T-helper 1 cell treated with Interleukin-12 subunit alpha and Interleukin-12 subunit beta and Interleukin-4 antibody, amounts not matched to agents 30 ng/mL and 1 ng/mL, for 36 hours (primary cell): ENCODE data around the gene C5orf15. TPM values are rescaled to one million over a fixed set of nuclear protein-coding genes. Genes with fewer than 3 reads are reported as not detected.
"Not testable (repeated sequence)": the region's sequence is repeated elsewhere in the genome, so short reads cannot be mapped to it uniquely, and the experiment has no call there.

Experiments used
- intact Hi-C: fragments of 100-400 bp; cut with micrococcal nuclease; formaldehyde crosslinking; loops from one replicate; pipeline ENCODE4 v1.15.1; 2024
- total RNA-seq: library from RNA; stranded (reverse); gene quantifications from 2 replicates; pipeline ENCODE4 v1.2.3, GENCODE V29; 2022

C5orf15 gene
- total RNA-seq, 1 donor from 2014 or later = 31.7 TPM

- intact Hi-C loops = loop anchor here (2.0 kb wide), 1 partner anchor 14 kb away; no protein-coding TSS in a partner anchor
These were observed 26.5 kb upstream of the C5orf15 start for GRCh38 chr5:133994990-133995333.

GRCh38 chr5:133994297-133994989 lies 26.0 kb upstream of the C5orf15 start:
- intact Hi-C loops = loop anchor here (2.0 kb wide), 1 partner anchor 14 kb away; no protein-coding TSS in a partner anchor

- intact Hi-C loops = no loop called here
These were observed 24.9 kb upstream of the C5orf15 start for GRCh38 chr5:133993185-133993936.

GRCh38 chr5:133992429-133993155 lies 24.2 kb upstream of the C5orf15 start:
- intact Hi-C loops = no loop called here

GRCh38 chr5:133991171-133991910 lies 22.9 kb upstream of the C5orf15 start:
- intact Hi-C loops = no loop called here

- intact Hi-C loops = no loop called here
These were observed 22.0 kb upstream of the C5orf15 start for GRCh38 chr5:133990396-133990795.

- intact Hi-C loops = no loop called here
These were observed 17.2 kb upstream of the C5orf15 start for GRCh38 chr5:133985540-133986180.

GRCh38 chr5:133983674-133984073 lies 15.2 kb upstream of the C5orf15 start:
- intact Hi-C loops = no loop called here

- intact Hi-C loops = loop anchor here (2.0 kb wide), 1 partner anchor 13 kb away; no protein-coding TSS in a partner anchor
These were observed 13.3 kb upstream of the C5orf15 start for GRCh38 chr5:133981714-133982113.

GRCh38 chr5:133980652-133981051 lies 12.2 kb upstream of the C5orf15 start:
- intact Hi-C loops = loop anchor here (2.0 kb wide), 1 partner anchor 14 kb away; no protein-coding TSS in a partner anchor

- intact Hi-C loops = loop anchor here (1.0 kb wide), 1 partner anchor 11 kb away; the partner anchor contains the start of gene C5orf15
These were observed 10.5 kb upstream of the C5orf15 start for GRCh38 chr5:133978943-133979342.

- intact Hi-C loops = loop anchor here (1.0 kb wide), 1 partner anchor 10 kb away; the partner anchor contains the start of gene C5orf15
These were observed 9.4 kb upstream of the C5orf15 start for GRCh38 chr5:133977858-133978257.

- intact Hi-C loops = no loop called here
These were observed 8.8 kb upstream of the C5orf15 start for GRCh38 chr5:133977161-133977787.

- intact Hi-C loops = not testable (repeated sequence)
These were observed 7.1 kb upstream of the C5orf15 start for GRCh38 chr5:133975546-133975945.

- intact Hi-C loops = no loop called here
These were observed 5.7 kb upstream of the C5orf15 start for GRCh38 chr5:133974142-133974541.

GRCh38 chr5:133970325-133970909 lies 2.0 kb upstream of the C5orf15 start:
- intact Hi-C loops = no loop called here

- intact Hi-C loops = loop anchor here (2.0 to 10.0 kb wide), 6 partner anchors 143 to 1105 kb away; partner anchors contain the start of genes AFF4, CAMLG, GDF9 and JADE2
These were observed 1.4 kb upstream of the C5orf15 start for GRCh38 chr5:133969654-133970324.

GRCh38 chr5:133967698-133968203 lies 674 bp downstream of the C5orf15 start:
- intact Hi-C loops = loop anchor here (1.0 to 10.0 kb wide), 15 partner anchors 11 to 1103 kb away; partner anchors contain the start of genes AFF4, CAMLG, GDF9 and JADE2
